ENCODE results near the gene PTPRN2.

DNA sequence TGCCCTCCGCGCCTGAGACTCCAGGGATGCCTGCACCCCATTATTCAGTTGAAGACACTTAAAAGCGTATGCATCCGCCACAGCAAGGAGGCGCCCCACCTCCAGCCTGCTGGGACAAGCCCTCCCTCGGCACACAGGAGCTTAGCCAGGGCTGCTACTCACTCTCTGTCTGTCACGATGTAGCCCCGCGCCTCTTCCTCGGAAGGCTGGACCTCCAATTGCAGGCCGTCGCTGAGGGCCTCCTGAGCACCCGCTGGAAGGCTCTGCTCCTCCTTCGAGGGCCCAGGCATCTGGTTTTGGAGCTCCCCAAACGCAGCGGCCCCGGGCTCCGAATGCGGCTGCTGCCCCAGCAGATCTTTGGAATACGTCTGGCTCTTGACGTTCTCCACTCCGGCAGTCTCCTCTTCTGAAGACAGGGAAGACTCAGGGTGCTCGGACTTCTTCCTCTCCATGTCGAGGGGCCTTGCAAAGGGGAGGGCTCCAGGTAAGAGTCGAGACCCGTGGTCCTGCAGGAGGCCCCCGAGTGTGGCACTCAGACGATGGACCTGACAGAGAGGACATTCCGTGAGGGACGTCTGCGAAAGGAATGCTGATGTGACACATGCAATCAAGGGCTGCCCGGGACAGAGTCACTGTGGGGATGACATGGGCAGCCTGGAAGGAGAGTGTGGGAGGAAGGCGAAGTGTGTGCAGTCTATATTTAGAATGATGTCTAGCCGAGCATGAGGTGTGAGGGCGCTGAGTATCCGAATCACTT, 453.9 kb downstream of the PTPRN2 start:
- no peak for TF ChIP-seq EZH2 (IDR thresholded peaks at IDR 0.05; ENCODE audit: borderline replicate concordance, low read length)
- TF ChIP-seq, protein P1, sequence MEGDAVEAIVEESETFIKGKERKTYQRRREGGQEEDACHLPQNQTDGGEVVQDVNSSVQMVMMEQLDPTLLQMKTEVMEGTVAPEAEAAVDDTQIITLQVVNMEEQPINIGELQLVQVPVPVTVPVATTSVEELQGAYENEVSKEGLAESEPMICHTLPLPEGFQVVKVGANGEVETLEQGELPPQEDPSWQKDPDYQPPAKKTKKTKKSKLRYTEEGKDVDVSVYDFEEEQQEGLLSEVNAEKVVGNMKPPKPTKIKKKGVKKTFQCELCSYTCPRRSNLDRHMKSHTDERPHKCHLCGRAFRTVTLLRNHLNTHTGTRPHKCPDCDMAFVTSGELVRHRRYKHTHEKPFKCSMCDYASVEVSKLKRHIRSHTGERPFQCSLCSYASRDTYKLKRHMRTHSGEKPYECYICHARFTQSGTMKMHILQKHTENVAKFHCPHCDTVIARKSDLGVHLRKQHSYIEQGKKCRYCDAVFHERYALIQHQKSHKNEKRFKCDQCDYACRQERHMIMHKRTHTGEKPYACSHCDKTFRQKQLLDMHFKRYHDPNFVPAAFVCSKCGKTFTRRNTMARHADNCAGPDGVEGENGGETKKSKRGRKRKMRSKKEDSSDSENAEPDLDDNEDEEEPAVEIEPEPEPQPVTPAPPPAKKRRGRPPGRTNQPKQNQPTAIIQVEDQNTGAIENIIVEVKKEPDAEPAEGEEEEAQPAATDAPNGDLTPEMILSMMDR (conservative IDR thresholded peaks at IDR 0.05 in 1 of 2, IDR thresholded peaks at IDR 0.05 in 1 of 2; ENCODE audit: extremely low read depth in 1 of 2, insufficient read depth in 1 of 2, low read depth in 1 of 2, low read length in 2 of 2) = no peak

Data from mammary epithelial cell (primary cell).